ENCODE measurements around the gene PRKD2.
A peak's percentile ranks its signal among the peaks of the same experiment; 100 is the strongest.

- TF ChIP-seq POLR2AphosphoS5 (IDR thresholded peaks at IDR 0.05; ENCODE audit: low read depth, low read length) = no peak
- no peak for TF ChIP-seq POLR2A (IDR thresholded peaks at IDR 0.05; ENCODE audit: low read depth, low read length)
- no peak for TF ChIP-seq TAF1 (IDR thresholded peaks at IDR 0.05; ENCODE audit: low read depth, low read length)
- TF ChIP-seq PAX5 (IDR thresholded peaks at IDR 0.05; ENCODE audit: insufficient read depth, low read length, severe bottlenecking) = no peak
- peak; percentile 45; the same call in 1 of the 2 replicates for TF ChIP-seq SPI1 (IDR thresholded peaks at IDR 0.05; ENCODE audit: low read depth, low read length)
Measured at GRCh38 chr19:46629546-46630025, 87.3 kb downstream of the PRKD2 start.

Measured in GM12891 (cell line).